Prostate gland (tissue), 2 donors: Measurements from ENCODE around the gene MDGA2. TPM values are rescaled to one million over a fixed set of nuclear protein-coding genes. Genes with fewer than 3 reads are reported as not detected.

ENCODE experiments used
- DNase-seq: peaks from one replicate; pipeline ENCODE4 v3.0.0-alpha.2; 2019; ENCODE audit warnings: low spot score
- H3K27ac ChIP-seq, 2 donors: fragments of 200-600 bp; sonication (generic); 2 replicates each; pipeline ENCODE4 v1.5.1; 2017 to 2019
- H3K27me3 ChIP-seq: fragments of 200-600 bp; sonication (generic); replicated peaks from 2 replicates; pipeline ENCODE4 v1.5.1; 2019; ENCODE audit not compliant: insufficient read depth
- H3K36me3 ChIP-seq, 2 donors: fragments of 200-600 bp; sonication (generic); 1 replicate in 1 of 2; 2 replicates in 1 of 2; pipeline versions ENCODE4 v1.5.1 to v1.8.1; 2017 to 2019
- H3K4me1 ChIP-seq: fragments of 200-600 bp; sonication (generic); replicated peaks from 2 replicates; pipeline ENCODE4 v1.5.1; 2019
- H3K4me3 ChIP-seq, 2 donors: fragments of 200-600 bp; sonication (generic); 2 replicates each; pipeline ENCODE4 v1.5.1; 2017 to 2019
- H3K9me3 ChIP-seq: fragments of 200-600 bp; sonication (generic); 2 replicates; pipeline ENCODE4 v1.5.1; 2017
- CTCF ChIP-seq, 4 experiments: fragments of 200-600 bp in 2 of 4; fragments of 450-650 bp in 2 of 4; sonication (generic) in 2 of 4; IDR thresholded peaks; 1 replicate in 3 of 4; 2 replicates in 1 of 4; pipeline ENCODE4 v1.5.1; 2016 to 2019; ENCODE audit warnings: antibody characterized with exemption in 4 of 4, mild to moderate bottlenecking in 2 of 4, moderate library complexity in 2 of 4
- POLR2A ChIP-seq: fragments of 450-650 bp; IDR thresholded peaks from one replicate; pipeline ENCODE4 v1.6.1; 2016; ENCODE audit warnings: antibody characterized with exemption, mild to moderate bottlenecking
- POLR2AphosphoS5 ChIP-seq: sonication (generic); formaldehyde crosslinking; IDR thresholded peaks from one replicate; pipeline ENCODE4 v1.6.1; 2017; ENCODE audit warnings: antibody characterized with exemption
- WGBS: methylation state at CpG from one replicate; pipeline ENCODE4 v1.1.5; 2018; 5-methylcytosine and 5-hydroxymethylcytosine counted together
- intact Hi-C: fragments of 100-400 bp; cut with DNase I; formaldehyde crosslinking; loops from one replicate; pipeline ENCODE4 v1.14.2; 2022
- total RNA-seq, 2 donors: library from RNA; depleted of rRNA; stranded (reverse); fragments of >200 nt; gene quantifications; one replicate each; pipeline ENCODE4 v1.1.0, GENCODE V29; 2016

Gene MDGA2
- total RNA-seq, 2 donors from 2014 or later: 2.1 TPM; not detected in 1

DNA sequence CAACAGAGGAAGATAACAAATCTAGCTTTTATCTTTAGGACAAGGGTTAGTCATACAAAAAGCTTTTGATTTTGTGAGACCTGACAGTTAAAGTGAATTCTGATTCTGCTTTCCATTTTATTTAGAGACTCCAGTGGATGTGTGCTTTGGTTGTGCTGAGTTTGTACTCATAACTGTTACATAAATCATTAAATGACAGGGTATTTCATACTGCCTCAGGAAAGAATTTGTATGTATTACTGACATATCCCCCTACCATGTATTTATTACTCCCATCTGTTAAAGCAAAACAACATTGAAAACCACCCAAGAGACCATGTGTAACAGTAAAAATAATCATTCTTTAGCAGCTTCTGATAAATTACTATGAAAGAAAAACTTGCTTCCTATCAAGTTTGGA is 780.9 kb downstream of the MDGA2 start:
- no peaks in the 10 kb centered on the region for H3K4me1 ChIP-seq
- H3K4me3 ChIP-seq: no peak overlapping the region
- intact Hi-C loops: no loop called here
- no peaks in the 10 kb centered on the region for H3K9me3 ChIP-seq
- no peak overlapping the region for H3K27ac ChIP-seq
- no peaks in the 10 kb centered on the region for H3K27me3 ChIP-seq
- no peak for TF ChIP-seq POLR2AphosphoS5
- no peak for TF ChIP-seq CTCF (IDR thresholded peaks at IDR 0.05)
- no peak for TF ChIP-seq POLR2A
- no peaks in the 10 kb centered on the region for H3K36me3 ChIP-seq
- DNase-seq: no peak

DNA sequence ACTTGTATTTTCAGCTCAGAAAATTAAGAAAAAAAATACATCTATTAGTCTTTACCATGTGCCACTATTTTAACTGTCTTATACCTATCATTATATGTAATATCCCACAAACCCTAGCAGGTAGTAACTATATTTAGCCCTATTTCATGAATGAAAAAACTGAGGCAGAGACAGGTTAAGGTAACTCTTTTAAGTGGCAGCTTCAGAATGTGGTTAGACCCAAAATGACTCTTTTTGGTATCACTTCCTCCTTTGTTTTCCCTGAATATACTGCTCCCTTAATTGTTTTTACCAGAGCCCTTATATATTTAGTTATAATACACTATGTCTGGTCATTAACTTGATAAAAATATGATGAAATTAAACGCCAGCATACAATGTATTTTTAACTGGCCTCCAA is 788.3 kb downstream of the MDGA2 start:
- H3K27me3 ChIP-seq: no peaks in the 10 kb centered on the region
- H3K9me3 ChIP-seq: no peaks in the 10 kb centered on the region
- no peak for TF ChIP-seq POLR2A
- no peak for TF ChIP-seq CTCF (IDR thresholded peaks at IDR 0.05)
- TF ChIP-seq POLR2AphosphoS5: no peak
- DNase-seq: no peak
- WGBS: 86% methylated on average over 1 of the region's 1 CpG
- no peak overlapping the region for H3K4me3 ChIP-seq
- intact Hi-C loops: no loop called here
- H3K36me3 ChIP-seq: no peaks in the 10 kb centered on the region
- no peak overlapping the region for H3K27ac ChIP-seq
- no peaks in the 10 kb centered on the region for H3K4me1 ChIP-seq

DNA sequence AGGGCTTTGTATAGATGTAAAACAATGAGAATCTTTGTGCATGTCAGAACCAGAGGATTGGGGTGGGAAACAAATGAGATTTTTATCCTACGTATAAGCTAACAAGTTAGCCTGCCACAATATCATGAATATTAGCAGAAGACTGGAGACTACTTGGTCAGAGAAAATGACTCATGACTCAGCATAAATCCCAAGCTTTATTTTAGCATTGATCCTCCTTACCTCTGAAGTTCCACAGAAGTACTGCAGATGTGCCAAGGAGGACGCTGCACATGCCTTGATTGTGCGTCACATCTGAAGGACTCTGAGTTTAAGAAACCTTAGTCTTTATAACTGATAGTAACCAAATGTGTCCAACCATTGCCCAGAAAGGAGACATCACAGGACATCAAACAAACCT is 789.8 kb downstream of the MDGA2 start:
- no peak for DNase-seq
- Histone ChIP-seq H3K4me1 (no peaks in the 10 kb centered on the region), H3K36me3 (no peaks in the 10 kb centered on the region), H3K4me3 (no peak overlapping the region), H3K27ac (no peak overlapping the region), H3K9me3 (no peaks in the 10 kb centered on the region), H3K27me3 (no peaks in the 10 kb centered on the region)
- WGBS: 93% methylated on average over 3 of the region's 3 CpGs
- intact Hi-C loops: no loop called here
- no peak for TF ChIP-seq POLR2A
- TF ChIP-seq CTCF (IDR thresholded peaks at IDR 0.05): no peak
- no peak for TF ChIP-seq POLR2AphosphoS5

GRCh38 chr14:46861753-46862152 is 813.7 kb downstream of the MDGA2 start:
- H3K36me3 ChIP-seq: no peaks in the 10 kb centered on the region
- no peak overlapping the region for H3K27ac ChIP-seq
- intact Hi-C loops: no loop called here
- no peak overlapping the region for H3K4me3 ChIP-seq
- no peaks in the 10 kb centered on the region for H3K9me3 ChIP-seq
- no peak for DNase-seq
- no peaks in the 10 kb centered on the region for H3K4me1 ChIP-seq
- TF ChIP-seq POLR2AphosphoS5 (no peak), POLR2A (no peak), CTCF (IDR thresholded peaks at IDR 0.05) (no peak)
- no peaks in the 10 kb centered on the region for H3K27me3 ChIP-seq

GRCh38 chr14:46840944-46841720 is 834.3 kb downstream of the MDGA2 start:
- Histone ChIP-seq H3K27ac (no peak overlapping the region), H3K27me3 (no peaks in the 10 kb centered on the region), H3K4me3 (no peak overlapping the region), H3K36me3 (no peaks in the 10 kb centered on the region), H3K9me3 (no peaks in the 10 kb centered on the region), H3K4me1 (no peaks in the 10 kb centered on the region)
- intact Hi-C loops: no loop called here
- no peak for TF ChIP-seq POLR2AphosphoS5
- no peak for TF ChIP-seq POLR2A
- no peak for TF ChIP-seq CTCF (IDR thresholded peaks at IDR 0.05)
- WGBS: 67% methylated on average over 11 of the region's 11 CpGs
- no peak for DNase-seq
